ENCODE measurements around the gene TDRD9.
"Not testable (repeated sequence)": the region's sequence is repeated elsewhere in the genome, so short reads cannot be mapped to it uniquely, and the experiment has no call there.

Gene TDRD9, protein sequence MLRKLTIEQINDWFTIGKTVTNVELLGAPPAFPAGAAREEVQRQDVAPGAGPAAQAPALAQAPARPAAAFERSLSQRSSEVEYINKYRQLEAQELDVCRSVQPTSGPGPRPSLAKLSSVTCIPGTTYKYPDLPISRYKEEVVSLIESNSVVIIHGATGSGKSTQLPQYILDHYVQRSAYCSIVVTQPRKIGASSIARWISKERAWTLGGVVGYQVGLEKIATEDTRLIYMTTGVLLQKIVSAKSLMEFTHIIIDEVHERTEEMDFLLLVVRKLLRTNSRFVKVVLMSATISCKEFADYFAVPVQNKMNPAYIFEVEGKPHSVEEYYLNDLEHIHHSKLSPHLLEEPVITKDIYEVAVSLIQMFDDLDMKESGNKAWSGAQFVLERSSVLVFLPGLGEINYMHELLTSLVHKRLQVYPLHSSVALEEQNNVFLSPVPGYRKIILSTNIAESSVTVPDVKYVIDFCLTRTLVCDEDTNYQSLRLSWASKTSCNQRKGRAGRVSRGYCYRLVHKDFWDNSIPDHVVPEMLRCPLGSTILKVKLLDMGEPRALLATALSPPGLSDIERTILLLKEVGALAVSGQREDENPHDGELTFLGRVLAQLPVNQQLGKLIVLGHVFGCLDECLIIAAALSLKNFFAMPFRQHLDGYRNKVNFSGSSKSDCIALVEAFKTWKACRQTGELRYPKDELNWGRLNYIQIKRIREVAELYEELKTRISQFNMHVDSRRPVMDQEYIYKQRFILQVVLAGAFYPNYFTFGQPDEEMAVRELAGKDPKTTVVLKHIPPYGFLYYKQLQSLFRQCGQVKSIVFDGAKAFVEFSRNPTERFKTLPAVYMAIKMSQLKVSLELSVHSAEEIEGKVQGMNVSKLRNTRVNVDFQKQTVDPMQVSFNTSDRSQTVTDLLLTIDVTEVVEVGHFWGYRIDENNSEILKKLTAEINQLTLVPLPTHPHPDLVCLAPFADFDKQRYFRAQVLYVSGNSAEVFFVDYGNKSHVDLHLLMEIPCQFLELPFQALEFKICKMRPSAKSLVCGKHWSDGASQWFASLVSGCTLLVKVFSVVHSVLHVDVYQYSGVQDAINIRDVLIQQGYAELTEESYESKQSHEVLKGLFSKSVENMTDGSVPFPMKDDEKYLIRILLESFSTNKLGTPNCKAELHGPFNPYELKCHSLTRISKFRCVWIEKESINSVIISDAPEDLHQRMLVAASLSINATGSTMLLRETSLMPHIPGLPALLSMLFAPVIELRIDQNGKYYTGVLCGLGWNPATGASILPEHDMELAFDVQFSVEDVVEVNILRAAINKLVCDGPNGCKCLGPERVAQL (N-terminal part only)

DNA sequence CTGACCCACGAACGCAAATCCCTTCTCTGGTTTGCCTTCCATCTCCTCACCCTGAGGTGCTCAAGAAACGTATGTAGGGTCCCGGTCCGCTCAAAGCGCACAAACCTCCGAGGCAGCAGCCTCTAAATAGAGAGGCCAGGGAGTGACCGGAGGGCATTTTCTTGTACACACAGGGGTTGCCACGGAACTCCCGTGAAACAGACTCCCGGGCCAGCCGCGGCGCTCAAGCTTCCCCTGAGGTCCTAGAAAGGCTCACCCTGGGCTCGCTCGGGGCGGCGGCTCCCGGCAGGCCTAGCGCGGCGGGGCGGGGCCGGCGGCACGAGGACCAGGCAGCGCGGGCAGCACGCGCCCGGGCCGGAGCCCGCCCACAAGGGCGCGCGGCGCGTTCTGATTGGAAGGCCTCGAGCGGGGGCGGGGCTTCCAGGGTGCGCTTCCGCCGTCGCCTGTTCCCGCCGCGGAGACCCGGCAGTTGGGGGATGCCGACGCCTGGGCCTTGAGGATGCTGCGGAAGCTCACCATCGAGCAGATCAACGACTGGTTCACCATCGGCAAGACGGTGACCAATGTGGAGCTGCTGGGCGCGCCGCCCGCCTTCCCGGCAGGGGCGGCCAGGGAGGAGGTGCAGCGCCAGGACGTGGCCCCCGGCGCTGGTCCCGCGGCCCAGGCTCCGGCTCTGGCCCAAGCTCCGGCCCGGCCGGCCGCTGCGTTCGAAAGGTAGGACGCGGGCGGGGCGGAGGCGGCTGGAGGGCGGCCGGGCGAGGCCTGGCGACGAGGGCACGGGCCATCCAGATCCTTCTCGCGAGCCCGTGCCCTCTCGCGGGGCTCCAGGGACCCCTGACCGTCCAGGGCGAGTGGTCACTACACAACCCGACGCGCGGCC, at the start of gene TDRD9:
Gene TDRD9 (plus strand): TSS at position 446 of the 880 bp plus-strand sequence. CDS start 54 bp downstream, at position 500.
- DNase-seq = no peak

DNA sequence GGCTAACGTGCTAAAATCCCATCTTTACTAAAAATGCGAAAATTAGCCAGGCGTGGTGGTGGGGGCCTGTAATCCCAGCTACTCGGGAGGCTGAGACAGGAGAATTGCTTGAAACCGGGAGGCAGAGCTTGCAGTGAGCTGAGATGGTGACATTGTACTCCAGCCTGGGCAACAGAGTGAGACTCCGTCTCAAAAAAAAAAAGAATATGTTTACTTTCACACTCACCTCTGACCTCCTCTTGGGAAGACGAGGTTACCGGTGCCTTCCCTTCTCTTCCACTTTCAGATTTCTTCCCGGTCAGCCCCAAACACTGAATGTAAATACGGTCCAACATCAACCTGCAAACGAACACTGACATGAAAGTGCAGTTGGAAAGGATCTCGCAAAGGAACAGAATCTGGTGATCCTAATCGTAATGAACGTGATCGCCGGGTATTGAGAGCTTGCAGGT, 49.1 kb upstream of the TDRD9 start:
- DNase-seq = no peak

DNA sequence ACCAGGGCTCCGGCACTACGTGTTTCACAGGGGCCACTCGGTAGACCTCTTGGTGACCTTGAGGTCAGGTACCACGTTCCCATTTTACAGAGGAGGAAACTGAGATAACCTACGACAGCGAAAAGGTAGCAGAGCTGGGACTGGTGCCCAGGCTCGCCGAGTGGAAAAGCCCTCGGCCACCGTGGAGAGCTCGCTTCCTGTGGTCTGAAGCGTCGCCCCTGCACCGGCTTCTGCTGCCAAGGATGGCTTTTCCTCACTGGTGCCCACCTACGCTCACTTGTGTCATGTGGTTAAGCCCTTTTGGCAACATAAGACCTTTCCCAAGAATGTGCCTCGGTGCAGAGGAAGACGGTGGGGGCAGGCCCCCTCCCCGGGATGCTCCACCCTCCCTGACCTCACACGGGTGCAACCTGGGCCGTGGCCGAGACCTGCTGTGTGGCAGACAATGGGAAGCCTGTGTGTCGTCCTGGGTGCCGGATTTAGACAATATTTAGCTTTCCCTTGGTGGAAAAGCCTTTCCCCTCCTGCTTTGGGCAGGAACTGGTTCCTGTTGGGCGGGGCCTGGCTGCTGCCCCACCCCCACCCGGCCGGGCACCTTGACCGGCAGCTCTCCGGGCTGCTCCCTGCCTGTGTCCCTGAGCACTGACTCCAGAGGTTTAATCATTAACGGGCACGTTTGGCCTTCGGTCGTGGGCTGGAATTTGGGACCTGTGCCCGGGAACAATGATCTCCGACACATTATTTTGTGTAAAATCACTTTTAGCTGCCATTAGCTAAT, 48.5 kb upstream of the TDRD9 start:
- DNase-seq = no peak

DNA sequence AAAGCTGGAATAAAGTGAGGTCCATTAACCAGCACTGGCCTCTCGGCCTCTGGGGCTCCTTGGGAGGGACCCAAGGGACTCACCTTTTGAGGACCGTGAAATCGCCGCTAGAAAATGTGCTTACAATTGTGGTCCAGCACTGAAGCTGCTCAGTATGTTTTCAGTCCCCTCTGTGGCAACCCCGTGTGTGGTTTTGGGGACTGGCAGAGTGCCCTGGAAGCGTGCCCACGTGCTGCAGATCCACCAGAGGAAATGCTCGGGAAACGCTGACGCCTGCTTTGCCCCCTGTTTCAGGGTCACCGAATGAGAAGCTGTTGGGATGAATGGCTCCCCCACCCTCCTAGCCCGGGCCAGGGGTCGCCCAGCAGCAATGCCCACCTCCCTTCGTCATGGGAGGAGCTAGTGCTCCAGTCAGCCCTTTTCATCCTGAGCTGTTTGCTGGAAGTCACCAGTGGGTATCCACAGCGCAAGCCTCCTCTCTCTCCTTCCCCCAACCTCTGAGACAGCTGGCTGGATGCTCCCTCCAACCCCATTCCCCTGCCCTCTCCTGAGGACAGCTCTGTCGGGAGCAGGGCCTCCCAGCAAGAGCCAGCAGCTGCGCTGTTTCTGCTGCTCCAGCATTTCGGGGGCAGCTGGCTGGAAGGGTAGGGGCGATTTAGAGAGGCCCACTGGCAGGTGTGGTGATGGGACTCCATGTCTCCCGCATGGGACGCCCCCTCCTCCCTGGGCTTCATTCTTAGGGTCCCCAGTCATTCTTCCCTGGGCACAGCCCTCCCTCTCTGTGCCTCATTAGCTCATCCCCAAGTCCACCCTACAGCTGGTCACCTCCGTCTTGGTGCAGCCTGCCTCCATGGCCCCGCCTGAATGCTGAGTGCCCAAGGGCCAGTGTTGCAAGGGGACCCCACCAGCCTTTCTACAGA, 47.6 kb upstream of the TDRD9 start:
- DNase-seq = peak; percentile 55

DNA sequence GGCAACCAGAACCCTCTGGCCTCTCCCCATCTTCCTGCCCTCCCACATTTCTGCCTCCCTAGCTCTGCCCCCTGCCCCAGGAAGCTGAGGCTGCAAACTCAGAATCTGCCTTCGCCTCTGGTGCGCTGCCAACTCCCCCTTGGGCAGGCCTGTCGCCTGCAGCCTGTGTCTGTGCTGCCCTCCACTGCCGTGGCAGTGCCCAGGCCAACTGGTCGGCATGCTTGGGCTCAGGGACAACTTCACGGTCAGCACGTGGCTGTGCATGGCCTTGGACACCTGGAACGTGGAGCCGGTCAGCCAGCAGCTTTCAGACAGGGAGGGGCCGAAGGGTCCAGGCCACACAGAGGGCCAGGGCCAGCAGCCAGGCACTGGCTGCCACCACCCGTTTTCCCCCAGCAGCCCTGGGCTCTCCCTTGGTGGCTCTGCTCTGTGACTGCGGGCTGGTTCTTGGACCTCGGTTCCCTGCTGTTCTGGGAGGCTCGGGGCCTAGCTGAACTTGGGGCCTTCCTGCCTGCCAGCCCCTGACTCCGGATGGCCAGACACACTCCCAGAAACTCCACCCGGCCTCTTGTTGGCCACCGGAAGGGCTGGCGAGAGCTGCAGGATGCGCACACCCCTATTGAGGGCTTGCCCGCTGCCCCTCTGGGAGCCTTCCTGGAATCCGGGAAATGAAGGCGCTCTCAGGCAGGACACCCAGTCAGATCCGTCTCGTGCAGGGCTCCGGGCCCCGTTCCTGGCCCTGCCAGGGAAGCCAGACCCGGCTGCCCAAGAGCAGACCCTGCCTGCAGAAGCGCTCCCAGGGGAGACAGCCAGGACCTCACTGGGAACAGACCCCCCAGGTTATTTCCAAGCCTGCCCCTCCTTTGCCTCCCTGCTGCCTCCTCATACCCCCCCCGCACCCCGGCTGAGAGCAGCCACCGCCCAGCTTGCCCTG, 46.7 kb upstream of the TDRD9 start:
- no peak for DNase-seq

DNA sequence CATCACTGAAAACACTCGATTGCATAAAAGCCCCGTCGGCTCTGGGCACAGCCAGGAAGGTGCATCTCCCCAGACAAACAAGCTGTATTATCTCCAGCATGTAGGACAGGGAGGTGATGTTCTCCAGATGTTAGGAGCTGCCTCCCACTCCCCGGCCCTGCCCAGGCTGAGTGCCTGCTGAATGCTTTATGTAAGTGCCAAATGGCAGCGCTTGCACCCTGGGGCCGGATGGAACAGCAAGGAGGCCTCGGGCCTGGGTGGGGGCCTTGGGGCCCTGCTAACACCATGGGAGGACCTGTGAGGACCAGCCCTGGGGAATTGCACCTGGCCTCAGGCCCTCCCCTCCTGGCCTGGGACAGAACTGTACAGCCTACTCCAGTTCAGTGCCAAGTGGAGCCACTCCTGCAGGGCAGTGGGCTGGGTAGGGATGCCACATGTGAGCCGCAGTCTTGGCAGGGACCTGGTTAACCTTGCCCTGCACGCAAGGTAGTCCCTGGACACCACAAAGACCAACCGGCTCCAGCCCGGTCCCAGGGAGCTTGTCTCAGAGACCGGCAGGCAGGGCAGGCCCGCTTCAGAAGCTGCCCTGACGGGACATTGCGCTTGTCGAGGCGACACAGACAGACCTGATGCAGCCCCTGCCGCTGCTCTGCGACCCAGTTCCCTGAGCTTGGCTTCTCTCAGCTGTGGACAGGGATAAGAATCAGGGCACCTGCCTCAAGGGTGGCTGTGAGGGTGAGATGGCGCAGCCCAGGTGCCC, 45.6 kb upstream of the TDRD9 start:
- DNase-seq = no peak

DNA sequence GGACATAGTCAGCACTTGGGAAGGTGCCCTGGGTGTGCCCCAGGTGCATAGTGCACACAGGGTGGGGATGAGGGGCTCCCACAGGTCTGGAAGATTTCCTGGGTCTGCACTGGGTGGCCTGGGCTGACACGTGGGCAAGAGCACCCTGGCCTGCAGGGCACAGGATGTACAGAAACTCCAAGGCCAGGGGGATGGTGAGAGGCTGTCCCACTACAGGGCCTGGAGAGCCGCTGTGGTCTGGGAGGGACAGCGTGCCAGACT, 45.1 kb upstream of the TDRD9 start:
- DNase-seq = no peak

DNA sequence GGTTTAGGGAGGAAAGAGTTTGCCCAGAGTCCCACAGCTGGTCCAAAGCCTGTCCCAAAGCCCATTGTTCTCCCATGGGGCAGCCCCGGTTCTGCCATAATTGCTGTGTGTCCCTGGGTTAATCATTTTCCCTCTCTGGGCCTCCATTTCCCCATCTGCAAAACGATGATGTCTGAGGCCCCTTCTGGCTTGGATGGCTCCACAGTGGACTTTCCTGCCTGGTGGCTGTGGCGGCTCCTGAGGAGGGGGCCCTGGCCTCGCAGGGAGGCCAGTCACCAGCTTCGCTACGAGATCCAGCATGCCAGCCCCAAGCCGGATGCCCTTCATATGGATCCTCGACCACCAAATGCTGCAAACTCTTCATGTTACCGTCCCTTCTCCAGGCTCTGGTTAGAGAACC, 43.4 kb upstream of the TDRD9 start:
- DNase-seq = no peak

DNA sequence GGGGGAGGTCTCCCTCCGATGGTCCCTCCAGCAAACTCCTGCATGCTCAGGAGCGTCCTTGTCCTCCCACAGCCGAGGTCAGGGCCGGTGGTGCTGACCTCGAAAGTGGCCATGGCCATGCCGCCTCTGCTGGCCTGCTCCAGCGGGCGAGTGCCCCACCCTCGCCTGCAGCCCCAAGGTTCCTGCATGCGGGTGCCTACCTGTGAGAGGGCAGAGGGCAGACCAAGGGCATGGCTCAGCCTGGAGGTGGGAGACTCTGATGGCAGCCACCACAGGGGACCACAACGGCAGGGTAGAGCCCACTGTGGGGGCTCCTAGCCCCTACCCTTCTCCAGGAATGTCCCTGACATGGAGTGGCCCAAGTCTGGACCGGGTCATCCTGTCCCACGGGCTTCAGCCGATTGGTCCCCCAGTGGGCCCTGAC, 42.7 kb upstream of the TDRD9 start:
- DNase-seq = no peak

DNA sequence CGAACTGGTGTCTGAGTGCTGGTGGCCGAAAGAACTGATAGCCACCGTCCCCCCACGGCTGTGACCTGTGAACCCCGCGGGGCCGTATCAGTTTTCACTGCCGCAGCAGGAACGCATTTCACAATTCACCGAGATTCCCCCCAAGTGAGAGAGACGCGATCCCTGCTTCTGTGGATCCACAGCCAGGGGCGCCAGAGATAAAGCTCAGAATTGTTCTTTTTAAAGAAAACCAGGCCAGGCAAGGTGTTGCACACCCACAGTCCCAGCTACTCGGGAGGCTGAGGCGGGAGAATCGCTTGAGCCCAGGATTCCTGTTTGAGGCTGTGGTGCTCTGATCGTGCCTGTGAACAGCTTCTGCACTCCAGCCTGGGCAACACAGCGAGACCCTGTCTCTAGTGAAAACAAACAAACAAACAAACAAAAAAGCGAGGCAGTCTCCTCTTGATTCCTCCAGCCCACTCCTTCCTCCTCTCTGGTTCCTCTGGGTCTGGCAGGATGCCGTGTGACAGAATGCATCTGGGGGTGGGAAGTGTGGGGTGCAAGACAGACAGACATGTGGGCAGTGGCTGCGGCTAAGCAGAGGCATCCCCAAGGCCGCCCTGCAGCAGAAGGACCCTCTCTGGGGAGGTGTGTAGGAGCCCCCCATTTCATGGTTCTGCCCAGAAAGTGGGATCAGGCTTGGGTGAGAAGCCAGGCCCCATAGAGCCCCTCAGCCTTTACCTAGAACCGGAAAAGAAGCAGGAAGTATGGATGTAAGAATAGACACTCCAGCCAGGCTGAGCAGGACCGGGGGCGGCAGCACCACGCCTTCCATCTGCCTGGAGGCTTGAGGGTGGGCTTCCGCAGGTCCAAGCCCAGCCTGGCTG, 41.7 kb upstream of the TDRD9 start:
- DNase-seq = no peak

DNA sequence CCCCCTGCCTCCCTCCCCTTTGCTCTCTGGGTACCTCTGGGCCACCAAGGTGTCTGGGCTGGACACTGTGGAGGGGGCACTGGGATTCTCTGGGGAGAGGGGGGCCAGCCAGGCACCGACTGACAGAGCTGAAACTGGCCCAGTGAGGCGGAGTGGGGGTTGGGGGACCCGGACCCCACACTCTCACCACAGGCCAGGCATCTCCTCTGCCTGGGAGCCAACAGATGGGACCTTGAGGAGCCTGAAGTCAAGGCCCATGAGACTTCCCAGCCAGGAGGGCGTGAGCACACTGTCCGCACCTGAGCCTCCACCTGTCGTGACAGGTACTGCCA, 41.1 kb upstream of the TDRD9 start:
- no peak for DNase-seq

DNA sequence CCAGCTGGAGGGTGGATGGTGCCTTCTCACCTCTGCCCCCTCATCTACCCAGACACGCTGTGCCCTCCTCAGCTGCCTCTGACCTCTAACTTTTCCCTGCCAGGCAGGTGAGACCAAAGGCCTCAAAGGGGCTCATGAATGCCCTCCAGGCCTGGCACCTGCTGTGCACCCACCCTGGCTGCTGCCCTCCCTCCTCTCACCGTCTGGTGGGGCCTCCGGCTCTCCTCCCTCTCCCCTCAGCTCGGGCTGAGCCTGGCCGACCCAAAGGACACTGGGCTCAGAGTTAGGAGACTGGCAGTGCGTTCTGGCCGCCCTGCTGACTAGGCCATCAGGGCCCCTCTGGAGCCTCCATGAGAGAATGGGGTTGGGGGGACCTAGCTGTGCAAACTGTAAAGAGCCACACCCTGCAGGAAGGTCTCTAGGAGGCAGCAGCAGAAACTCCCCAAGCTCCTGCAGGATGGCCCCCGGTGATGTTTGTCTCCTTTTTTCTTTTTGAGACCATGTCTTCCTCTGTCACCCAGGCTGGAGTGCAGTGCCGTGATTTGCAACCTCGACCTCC, 40.6 kb upstream of the TDRD9 start:
- no peak for DNase-seq

DNA sequence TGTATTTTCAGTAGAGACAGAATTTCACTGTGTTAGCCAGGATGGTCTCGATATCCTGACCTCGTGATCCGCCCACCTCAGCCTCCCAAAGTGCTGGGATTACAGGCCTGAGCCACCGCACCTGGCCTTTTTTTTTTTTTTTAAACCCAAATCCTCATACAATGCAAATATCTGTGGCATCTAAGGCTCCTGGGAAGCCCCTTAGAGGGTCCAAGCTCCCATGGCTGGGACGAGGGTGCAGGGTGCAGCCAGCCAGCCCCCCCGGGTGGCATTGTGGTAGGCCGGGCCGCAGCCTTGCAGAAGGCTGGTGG, 39.3 kb upstream of the TDRD9 start:
- not testable (repeated sequence) for DNase-seq

DNA sequence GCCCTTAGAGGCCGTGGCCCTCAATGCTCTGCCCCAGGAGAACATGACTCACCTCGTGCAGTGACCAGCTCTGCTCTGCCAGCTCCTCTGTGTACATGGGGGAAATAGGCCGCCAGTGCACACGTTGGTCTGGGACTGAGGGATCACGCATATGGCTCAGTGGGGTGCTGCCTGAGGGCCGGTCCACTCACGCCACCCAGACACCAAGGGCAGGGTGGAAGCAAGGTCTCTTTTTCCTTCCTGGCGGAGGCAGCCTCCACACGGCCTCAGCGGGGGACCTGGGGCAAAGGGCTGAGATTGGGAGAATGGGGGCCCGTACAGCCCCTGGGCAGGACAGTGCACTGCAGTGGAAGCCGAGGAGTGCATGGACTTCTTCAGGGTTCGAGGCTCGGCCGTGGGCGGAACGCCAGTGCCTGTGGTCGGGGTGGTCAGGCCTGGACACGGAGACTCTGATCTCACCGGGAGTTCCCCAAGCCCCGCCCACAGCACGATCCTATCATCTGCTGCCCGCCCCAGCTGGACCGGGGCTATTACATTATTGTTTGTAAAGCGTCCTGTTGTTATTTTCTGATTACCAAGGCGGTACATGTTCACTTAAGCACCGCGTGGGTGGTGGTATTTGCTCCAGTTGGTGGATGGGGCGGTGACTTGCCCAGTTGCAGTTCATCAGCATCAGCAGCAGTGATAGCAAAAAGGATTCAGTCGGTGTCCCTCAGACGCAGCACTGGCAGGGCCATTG, 38.8 kb upstream of the TDRD9 start:
- DNase-seq = no peak

DNA sequence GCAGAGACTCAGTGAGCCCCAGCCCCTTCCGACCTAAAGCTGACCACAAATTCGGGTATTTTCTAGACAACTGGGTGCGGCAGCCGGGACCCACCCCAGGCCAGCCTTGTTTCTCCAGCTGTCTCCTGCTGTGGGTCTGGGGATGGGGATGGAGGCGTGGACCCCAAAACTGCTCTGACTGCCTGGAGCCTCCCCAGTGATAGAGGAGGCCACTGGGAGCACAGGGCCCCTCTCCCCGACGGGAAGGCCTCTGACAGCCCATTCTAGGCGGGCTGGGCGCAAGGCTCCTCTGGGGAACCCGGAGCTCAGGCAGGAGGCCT, 38.2 kb upstream of the TDRD9 start:
- no peak for DNase-seq

DNA sequence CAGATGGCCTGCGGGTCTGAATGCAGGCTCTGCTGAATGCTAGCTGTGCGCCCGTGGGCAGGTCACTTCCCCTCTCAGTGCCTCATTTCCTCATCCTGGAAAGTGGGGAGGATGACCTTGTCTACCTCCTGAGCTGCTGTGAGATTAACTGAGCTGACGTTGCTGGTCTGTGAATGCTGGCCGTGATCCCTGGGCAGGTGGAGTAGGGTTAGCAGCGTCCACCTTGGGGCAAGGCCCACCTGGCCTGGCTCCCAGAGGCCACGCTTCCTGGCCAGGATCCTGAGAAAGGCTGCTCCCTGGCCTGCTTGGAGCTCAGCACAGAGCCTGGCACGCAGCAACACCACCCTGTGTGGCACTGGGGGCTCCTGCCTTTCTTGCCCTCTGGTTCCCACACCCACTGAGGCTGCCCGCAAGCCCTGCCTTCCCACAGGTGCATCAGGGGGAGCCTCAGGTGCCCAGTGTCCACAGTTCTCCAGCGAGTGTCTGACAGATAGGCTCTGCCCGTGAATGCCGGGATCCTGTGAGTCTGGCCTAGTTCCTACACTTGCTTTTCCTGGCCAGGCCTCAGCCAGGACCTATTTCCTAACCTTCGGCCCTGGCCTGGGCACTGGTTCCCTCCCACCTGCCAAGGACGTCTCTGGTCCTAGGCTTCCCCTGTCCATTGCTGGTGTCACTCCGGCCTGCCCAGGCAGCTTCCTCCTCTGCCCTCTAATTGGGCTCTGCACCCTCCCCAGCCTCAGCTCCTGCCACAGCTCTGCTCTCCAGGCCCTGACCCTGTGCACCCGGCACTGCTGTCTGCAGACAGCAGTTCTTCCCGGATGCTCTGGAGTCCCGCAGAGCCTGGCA, 37.2 kb upstream of the TDRD9 start:
- DNase-seq = no peak
